Astrocyte (in vitro differentiated cells and primary cell): ENCODE data around the gene MAP10.

Experiments
- CTCF ChIP-seq: IDR thresholded peaks from 2 replicates; pipeline ENCODE4 v1.5.1; 2011; ENCODE audit warnings: low read depth, mild to moderate bottlenecking, inconsistent platforms, low read length, moderate library complexity; ENCODE audit not compliant: insufficient read depth
- EZH2 ChIP-seq: IDR thresholded peaks from 2 replicates; pipeline ENCODE4 v1.6.1; 2012; ENCODE audit warnings: mild to moderate bottlenecking, low read length, inconsistent platforms; ENCODE audit not compliant: insufficient read depth

GRCh38 chr1:232851532-232851931, 46.3 kb downstream of the MAP10 start:
- no peak for TF ChIP-seq CTCF
- TF ChIP-seq EZH2 = no peak
